Omental fat pad (tissue), 4 donors: ENCODE data around the gene AMELX. TPM values are rescaled to one million over a fixed set of nuclear protein-coding genes. Genes with fewer than 3 reads are reported as not detected.

ENCODE experiments used
- ATAC-seq: fragments of 150-250 bp; one replicate; pipeline ENCODE4 v1.9.1; 2016; ENCODE audit warnings: mild to moderate bottlenecking, moderate library complexity; ENCODE audit not compliant: low FRiP score
- DNase-seq: peaks from one replicate; pipeline ENCODE4 v3.0.0-alpha.2; 2019; ENCODE audit warnings: low spot score
- CTCF ChIP-seq, 3 donors: fragments of 450-650 bp; IDR thresholded peaks; one replicate each; pipeline ENCODE4 v1.5.1; 2016 to 2017; ENCODE audit warnings: antibody characterized with exemption in 3 of 3, mild to moderate bottlenecking in 3 of 3, moderate library complexity in 2 of 3
- total RNA-seq, 4 donors: library from RNA; depleted of rRNA; stranded (reverse); fragments of >200 nt; gene quantifications; one replicate each; pipeline ENCODE4 v1.1.0, GENCODE V29; 2016

The AMELX gene
- total RNA-seq, 4 donors from 2014 or later, result not detected

GRCh38 chrX:11272863-11273262, 20.4 kb upstream of the AMELX start:
- ATAC-seq (no peak), DNase-seq (no peak)
- TF ChIP-seq CTCF (IDR thresholded peaks at IDR 0.05), result no peak

GRCh38 chrX:11273544-11273943, 19.7 kb upstream of the AMELX start:
- DNase-seq (no peak), ATAC-seq (no peak)
- no peak for TF ChIP-seq CTCF (IDR thresholded peaks at IDR 0.05)

- TF ChIP-seq CTCF (IDR thresholded peaks at IDR 0.05), result no peak
- DNase-seq, result no peak
- ATAC-seq, result no peak
Measured at GRCh38 chrX:11282043-11282442, 11.2 kb upstream of the AMELX start.

GRCh38 chrX:11285651-11286050, 7.6 kb upstream of the AMELX start:
- DNase-seq, result no peak
- no peak for TF ChIP-seq CTCF (IDR thresholded peaks at IDR 0.05)
- no peak for ATAC-seq

GRCh38 chrX:11287505-11287904, 5.7 kb upstream of the AMELX start:
- DNase-seq (no peak), ATAC-seq (peak; percentile 44)
- TF ChIP-seq CTCF (IDR thresholded peaks at IDR 0.05), result no peak

GRCh38 chrX:11290416-11291102, 2.7 kb upstream of the AMELX start:
- ATAC-seq, result no peak
- DNase-seq, result no peak
- TF ChIP-seq CTCF (IDR thresholded peaks at IDR 0.05), result no peak

GRCh38 chrX:11296051-11296450, 2.8 kb downstream of the AMELX start:
- TF ChIP-seq CTCF (IDR thresholded peaks at IDR 0.05), result no peak
- DNase-seq (no peak), ATAC-seq (no peak)
